HG03520 (cell line): ENCODE data around the gene NR1D2.
"Not testable (repeated sequence)": the region's sequence is repeated elsewhere in the genome, so short reads cannot be mapped to it uniquely, and the experiment has no call there.

Source experiments
- ATAC-seq: cut with Tn5 transposase; IDR thresholded peaks from one replicate; pipeline ENCODE4 v1.9.1; 2021; ENCODE audit warnings: mild to moderate bottlenecking, moderate library complexity; ENCODE audit not compliant: unreplicated experiment

Gene NR1D2

DNA sequence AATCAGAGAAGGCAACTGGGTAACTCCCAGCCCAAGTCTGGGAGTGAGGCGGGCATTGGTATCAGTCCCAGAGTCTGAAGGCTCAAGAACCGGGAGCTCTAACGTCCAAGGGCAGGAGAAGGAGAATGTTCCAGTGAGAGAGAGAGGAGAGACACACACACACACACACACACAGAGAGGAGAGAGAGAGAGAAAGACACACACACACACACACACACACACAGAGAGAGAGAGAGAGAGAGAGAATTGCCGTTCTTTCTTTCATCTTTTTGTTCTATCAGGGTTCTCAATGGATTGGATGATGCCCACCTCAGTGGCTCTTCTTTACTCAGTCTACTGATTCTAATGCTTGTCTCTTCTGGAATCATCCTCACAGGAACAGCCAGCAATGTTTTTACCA lies 57.0 kb downstream of the NR1D2 start:
- no peak for ATAC-seq

DNA sequence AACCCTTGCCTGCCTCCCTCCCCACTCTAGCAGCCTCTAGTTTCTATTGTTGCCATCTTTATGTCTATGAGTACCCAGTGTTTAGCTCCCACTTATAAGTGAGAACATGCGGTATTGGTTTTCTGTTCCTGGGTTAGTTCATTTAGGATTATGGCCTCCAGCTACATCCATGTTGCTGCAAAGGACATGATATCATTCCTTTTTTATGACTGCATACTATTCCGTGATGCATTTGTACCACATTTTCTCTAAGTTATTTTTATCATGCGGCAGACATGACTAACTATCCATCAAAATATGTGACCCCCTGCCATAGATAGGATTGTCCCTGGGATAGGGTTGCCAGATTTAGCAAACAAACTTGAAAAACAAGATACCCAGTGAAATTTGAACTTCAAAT lies 58.4 kb downstream of the NR1D2 start:
- no peak for ATAC-seq

DNA sequence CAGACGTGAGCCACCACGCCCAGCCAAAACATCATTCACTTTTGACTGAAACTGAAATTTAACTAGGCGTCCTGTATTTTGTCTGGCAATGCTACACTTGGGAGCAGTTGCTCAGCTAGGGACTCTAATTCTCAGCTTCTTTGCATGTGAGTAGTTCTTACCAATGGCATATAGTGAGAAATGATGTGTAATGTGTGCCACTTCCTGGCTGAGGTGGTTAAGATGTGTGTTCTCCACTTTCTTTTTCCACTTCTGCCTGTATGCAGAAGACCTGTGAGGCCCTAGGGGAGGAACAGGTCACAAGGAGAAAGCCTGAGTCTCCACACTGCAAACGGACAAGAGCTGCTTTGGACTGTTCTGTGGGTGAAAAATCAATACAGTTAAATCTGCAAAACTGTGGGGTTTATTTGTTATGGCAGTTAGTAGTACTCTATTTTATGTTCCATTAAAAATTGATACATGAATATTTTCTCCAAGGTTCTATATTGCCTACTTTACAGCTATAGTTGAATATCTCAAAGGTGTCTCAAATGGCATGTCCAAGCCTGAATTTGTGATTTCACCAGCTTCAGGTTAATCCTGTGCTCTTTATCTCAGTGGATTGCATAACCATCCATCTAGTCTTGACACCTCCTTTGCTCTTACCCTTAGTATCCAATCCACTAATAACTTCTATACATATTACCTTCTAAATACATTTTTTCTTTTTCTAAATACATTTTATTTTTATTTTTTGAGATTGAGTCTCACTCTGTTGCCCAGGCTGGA lies 59.3 kb downstream of the NR1D2 start:
- peak; percentile 87 for ATAC-seq

GRCh38 chr3:24005669-24006068 lies 60.6 kb downstream of the NR1D2 start:
- ATAC-seq: no peak

DNA sequence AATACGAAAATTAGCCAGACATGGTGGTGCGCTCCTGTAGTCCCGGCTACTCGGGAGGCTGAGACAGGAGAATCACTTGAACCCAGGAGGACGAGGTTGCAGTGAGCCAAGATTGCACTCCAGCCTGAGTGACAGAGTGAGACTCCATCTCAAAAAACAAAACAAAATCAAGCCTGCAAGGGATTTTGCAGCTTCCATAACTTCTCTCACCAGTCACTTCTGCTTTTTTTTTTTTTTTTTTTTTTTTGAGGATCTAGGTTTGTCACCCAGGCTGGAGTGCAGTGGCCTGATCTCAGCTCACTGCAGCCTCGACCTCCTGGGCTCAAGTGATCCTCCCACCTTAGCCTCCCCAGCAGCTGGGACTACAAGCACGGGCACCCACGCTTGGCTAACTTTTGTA lies 65.7 kb downstream of the NR1D2 start:
- ATAC-seq: not testable (repeated sequence)

DNA sequence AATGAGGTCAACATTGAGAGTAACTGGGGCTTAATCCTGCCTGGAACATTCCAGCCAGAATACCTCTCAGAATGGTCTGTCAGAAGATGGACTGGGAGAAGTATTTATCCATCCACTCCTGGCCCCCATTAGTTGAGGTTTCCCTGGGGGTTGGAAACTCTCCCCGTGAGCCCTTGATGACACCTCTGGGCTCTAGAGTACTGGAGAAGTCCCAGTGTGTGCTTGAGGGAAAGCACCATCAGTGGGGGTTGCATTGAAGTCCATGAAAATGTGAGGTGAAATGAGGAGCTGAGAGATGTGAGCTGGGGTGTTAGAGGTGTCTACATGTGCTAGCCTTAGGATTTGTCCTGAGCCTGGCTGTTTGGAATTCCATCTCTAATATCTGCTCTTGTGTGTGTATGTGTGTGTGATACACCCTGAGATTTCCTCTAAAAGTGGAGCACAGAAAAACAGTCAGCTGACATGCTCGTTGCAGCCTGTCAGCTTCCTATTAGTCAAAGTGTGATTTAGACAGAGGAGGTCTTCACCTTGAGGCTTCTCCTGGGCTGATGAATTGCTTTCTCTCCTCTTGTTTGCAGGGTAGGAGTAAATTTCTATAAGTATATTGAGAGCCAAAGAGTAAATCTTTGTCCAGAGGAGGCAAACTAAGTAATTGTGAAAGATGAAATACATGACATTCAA lies 67.6 kb downstream of the NR1D2 start:
- peak; percentile 53 for ATAC-seq

- no peak for ATAC-seq
Measured at GRCh38 chr3:24017305-24017704, 72.2 kb downstream of the NR1D2 start.

- no peak for ATAC-seq
Measured at GRCh38 chr3:24018784-24019570, 73.9 kb downstream of the NR1D2 start.

GRCh38 chr3:24019585-24019984 lies 74.5 kb downstream of the NR1D2 start:
- ATAC-seq: no peak

DNA sequence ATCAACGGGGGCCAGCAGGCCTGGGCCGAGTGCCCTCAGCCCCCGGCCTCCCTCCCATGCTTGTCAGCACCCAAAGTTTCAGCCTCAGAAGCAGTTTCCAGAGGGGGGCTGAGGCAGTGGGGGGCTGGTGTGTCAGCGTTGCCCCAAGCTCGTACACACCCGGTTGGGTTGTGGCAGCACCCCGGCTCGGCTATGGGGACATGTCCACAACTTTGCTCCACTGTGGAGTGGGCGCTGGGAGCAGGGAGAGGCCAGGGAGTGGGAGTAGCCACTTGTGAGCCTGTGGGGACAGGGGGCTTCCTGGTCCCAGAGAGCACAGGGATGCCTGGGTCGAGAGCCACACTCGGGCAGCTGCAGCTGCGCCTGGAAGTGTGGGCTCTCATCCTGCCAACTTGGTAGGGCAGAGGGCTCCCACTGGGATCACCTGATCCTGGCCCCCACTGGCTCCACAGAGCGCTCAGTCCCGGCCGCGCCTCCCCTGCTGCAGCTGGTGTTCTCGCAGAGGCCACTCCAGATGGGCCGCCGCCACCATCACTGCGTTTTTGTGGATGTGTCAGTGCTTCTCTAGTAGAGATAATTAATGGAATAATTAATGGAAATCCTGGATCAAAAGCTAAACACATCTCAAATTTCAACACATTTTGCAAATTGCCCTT lies 75.1 kb downstream of the NR1D2 start:
- no peak for ATAC-seq

DNA sequence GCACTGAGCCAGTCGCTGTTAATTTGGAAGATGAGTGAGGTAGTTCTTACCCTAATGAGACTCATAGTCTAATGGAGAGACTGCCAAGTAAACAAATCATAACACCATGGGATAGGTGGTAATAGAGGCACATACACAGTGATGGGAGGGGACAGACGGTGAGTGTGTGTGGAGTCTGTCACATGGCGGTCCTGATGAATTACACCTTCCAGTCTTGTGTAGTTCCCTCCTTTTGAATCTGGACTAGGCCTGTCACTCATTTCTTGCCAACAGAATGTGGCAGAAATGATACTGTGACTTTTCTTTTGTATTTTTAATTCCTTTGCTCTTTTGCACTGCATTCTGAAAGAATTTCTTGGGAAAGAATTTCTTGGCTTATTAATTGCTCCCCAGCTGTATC lies 78.1 kb downstream of the NR1D2 start:
- ATAC-seq: no peak

GRCh38 chr3:24025805-24026204 lies 80.7 kb downstream of the NR1D2 start:
- ATAC-seq: no peak

DNA sequence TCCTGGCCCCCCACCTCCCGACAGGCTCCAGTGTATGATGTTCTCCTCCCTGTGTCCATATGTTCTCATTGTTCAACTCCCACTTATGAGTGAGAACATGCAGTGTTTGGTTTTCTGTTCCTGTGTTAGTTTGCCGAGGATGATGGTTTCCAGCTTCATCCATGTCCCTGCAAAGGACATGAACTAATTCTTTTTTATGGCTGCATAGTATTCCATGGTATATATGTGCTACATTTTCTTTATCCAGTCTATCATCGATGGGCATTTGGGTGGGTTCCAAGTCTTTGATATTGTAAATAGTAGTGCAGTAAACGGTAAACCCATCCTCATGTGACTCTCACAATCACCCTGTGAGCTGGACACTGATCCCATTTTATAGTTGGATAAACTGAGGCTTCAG lies 81.6 kb downstream of the NR1D2 start:
- ATAC-seq: not testable (repeated sequence)

DNA sequence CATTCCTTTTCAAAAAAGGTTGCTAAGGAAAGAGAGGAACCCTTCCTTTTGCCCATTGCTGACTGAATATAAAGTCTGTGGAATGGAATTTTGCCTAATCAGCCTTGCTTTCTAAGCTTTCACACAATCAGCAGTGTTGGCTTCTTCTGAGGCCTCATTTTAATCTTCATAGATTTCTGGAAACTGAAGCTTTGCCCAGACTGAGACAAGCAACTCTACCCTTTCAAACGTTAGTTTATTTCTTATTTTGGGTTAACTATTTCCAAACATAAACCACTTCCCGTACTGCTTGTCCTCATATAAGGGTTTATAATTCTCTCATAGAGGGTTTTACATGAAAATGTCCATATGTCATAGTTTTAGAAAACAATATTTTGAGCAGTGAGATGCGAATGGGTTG lies 82.9 kb downstream of the NR1D2 start:
- ATAC-seq: no peak
